Panc1 (cell line): ENCODE results near the gene SVBP. TPM values are rescaled to one million over a fixed set of nuclear protein-coding genes. Genes with fewer than 3 reads are reported as not detected.

Experiments used
- ATAC-seq: fragments of 200-7000 bp; cut with Tn5 transposase; 2 replicates; pipeline ENCODE4 v1.9.1; 2020; ENCODE audit warnings: mild to moderate bottlenecking, moderate library complexity
- BruUV-seq: library from RNA; stranded (reverse); fragments of 400-500 nt; replicated peaks from 2 replicates; lab custom pipeline; 2021; lab: Mats Ljungman, UMichigan
- CTCF ChIA-PET: fragments of 300-600 bp; sonication (Branson Sonifier 250); formaldehyde crosslinking; loops from one replicate; lab custom pipeline; 2022; ENCODE audit warnings: antibody characterized with exemption; lab: Charles Lee
- POLR2A ChIA-PET: fragments of 300-600 bp; sonication (Branson Sonifier 250); formaldehyde crosslinking; loops from one replicate; lab custom pipeline; 2022; ENCODE audit warnings: antibody characterized with exemption; lab: Charles Lee
- DNase-seq: peaks from one replicate; pipeline ENCODE4 v3.0.0-alpha.2; 2010; ENCODE audit warnings: low read depth, low spot score
- H3K27ac ChIP-seq: 2 replicates; pipeline ENCODE4 v1.5.1; 2011; ENCODE audit warnings: mild to moderate bottlenecking, low read length, inconsistent platforms
- H3K27me3 ChIP-seq: fragments of 200-500 bp; sonication (Bioruptor generic); 2 replicates; pipeline ENCODE4 v1.6.0; 2014; ENCODE audit warnings: low read length, inconsistent platforms; ENCODE audit not compliant: control insufficient read depth, insufficient read depth
- H3K36me3 ChIP-seq: fragments of 200-500 bp; sonication (Bioruptor generic); 2 replicates; pipeline ENCODE4 v1.5.1; 2014; ENCODE audit warnings: inconsistent platforms, mild to moderate bottlenecking, low read length, moderate library complexity; ENCODE audit not compliant: control insufficient read depth, insufficient read depth
- H3K4me1 ChIP-seq: 2 replicates; pipeline ENCODE4 v1.5.1; 2011; ENCODE audit warnings: inconsistent platforms, mild to moderate bottlenecking, low read length, moderate library complexity; ENCODE audit not compliant: control insufficient read depth, insufficient read depth
- H3K4me3 ChIP-seq, 2 experiments: 2 replicates each; pipeline ENCODE4 v1.5.1; 2011 to 2012; ENCODE audit warnings: low read depth in 2 of 2, low read length in 2 of 2, mild to moderate bottlenecking in 2 of 2, inconsistent platforms in 1 of 2, moderate library complexity in 1 of 2
- H3K9me3 ChIP-seq: fragments of 200-500 bp; sonication (Bioruptor generic); 2 replicates; pipeline ENCODE4 v1.5.1; 2014; ENCODE audit warnings: low read depth, mild to moderate bottlenecking, inconsistent platforms, low read length, moderate library complexity; ENCODE audit not compliant: control insufficient read depth, insufficient read depth
- CTCF ChIP-seq: fragments of 450-650 bp; IDR thresholded peaks from 2 replicates; pipeline ENCODE4 v1.5.1; 2017; ENCODE audit warnings: mild to moderate bottlenecking
- POLR2AphosphoS5 ChIP-seq: IDR thresholded peaks from 2 replicates; pipeline ENCODE4 v1.6.1; 2012; ENCODE audit warnings: mild to moderate bottlenecking, low read depth, low read length, moderate library complexity
- REST ChIP-seq, 2 experiments: IDR thresholded peaks; 2 replicates each; pipeline ENCODE4 v1.6.1; 2011 to 2012; ENCODE audit warnings: low read depth in 2 of 2, control low read depth in 1 of 2, low read length in 1 of 2, mild to moderate bottlenecking in 1 of 2, moderate library complexity in 1 of 2; ENCODE audit not compliant: insufficient read depth in 1 of 2
- SIN3A ChIP-seq: IDR thresholded peaks from 2 replicates; pipeline ENCODE4 v1.6.1; 2012; ENCODE audit warnings: low read depth, mild to moderate bottlenecking, low read length, moderate library complexity, borderline replicate concordance; ENCODE audit not compliant: insufficient read depth
- TCF7L2 ChIP-seq: IDR thresholded peaks from 2 replicates; pipeline ENCODE4 v1.6.1; 2011; ENCODE audit warnings: mild to moderate bottlenecking, low read depth, low read length, inconsistent platforms
- in situ Hi-C: cut with HindIII; loops from 2 replicates; pipeline ENCODE4 v1.10.0; 2016; ENCODE audit warnings: low sequenced_read_pairs, low pct_unique_long_range_greater_than_20kb
- intact Hi-C: fragments of 100-400 bp; cut with micrococcal nuclease; formaldehyde crosslinking; loops from one replicate; pipeline ENCODE4 v1.10.0; 2022; ENCODE audit not compliant: unreplicated experiment
- total RNA-seq: library from RNA; stranded (reverse); gene quantifications from one replicate; pipeline ENCODE4 v1.2.1, GENCODE V29; 2021; ENCODE audit not compliant: unreplicated experiment

The SVBP gene
- total RNA-seq, 1 experiment from 2014 or later = 21.2 TPM

DNA sequence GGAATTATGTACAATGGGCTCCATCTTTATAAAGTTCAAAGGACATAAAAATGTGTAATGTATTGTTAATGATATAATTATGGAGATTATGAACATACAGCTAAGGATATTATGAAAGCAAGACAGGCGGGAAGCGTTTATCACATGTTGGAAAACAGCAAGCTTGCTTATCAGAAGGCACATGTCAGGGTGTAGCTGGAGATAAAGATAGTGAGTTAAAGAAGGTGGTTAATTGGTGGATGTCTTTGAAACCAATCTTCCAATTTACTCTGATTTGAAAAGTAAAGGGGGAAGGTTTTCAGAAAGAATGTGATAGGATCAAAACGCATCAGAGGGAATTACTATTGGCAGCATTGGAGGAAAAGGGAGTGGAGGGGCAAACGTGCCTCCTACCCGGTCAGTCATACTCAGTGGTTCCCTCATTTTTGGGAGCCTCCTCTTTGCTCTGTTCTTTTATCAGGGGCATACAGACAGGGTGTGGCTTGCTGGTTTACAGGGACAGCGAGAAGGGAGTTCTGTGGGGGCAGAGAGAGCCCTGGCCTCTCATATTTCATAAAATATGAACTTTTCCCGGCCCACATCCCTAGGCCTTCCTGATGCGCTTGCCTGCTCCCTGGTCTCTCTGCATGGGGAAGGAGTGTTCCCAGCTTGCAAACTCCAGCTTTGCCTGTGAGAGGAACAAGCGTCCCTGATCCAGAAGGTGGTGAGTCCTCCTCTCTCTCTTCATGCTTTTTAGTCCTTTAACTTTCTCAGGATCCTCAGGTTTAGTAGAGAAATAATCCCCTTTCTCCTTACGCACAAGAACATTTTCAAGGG, 8.0 kb upstream of the SVBP start:
- CTCF ChIA-PET = no interaction called here
- TF ChIP-seq POLR2AphosphoS5 (no peak; the same call in 1 of the 2 replicates), TCF7L2 (no peak), SIN3A (no peak), REST (IDR thresholded peaks at IDR 0.05; ENCODE audit: insufficient read depth in 1 of 2, low read depth in 2 of 2, low read length in 1 of 2) (no peak), CTCF (no peak)
- POLR2A ChIA-PET = no interaction called here

GRCh38 chr1:42824481-42825035, 7.4 kb upstream of the SVBP start:
- no TSS peak for BruUV-seq
- ChIA-PET POLR2A (no interaction called here), CTCF (no interaction called here)
- intact Hi-C loops = no loop called here
- TF ChIP-seq TCF7L2 (no peak), POLR2AphosphoS5 (no peak), CTCF (no peak), SIN3A (no peak), REST (IDR thresholded peaks at IDR 0.05; ENCODE audit: insufficient read depth in 1 of 2, low read depth in 2 of 2, low read length in 1 of 2) (no peak)
- DNase-seq (no peak), ATAC-seq (no peak)
- no peaks in the 10 kb centered on the region for H3K9me3 ChIP-seq
- H3K27ac ChIP-seq = no peak overlapping the region
- no peaks in the 10 kb centered on the region for H3K4me1 ChIP-seq
- no peaks in the 10 kb centered on the region for H3K36me3 ChIP-seq
- in situ Hi-C loops = no loop called here
- H3K4me3 ChIP-seq = no peak overlapping the region
- H3K27me3 ChIP-seq = no peaks in the 10 kb centered on the region

More for the DNA sequence above, 8.0 kb upstream of the SVBP start:
- intact Hi-C loops = no loop called here
- DNase-seq (no peak), ATAC-seq (no peak)
- Histone ChIP-seq H3K27ac (no peak overlapping the region), H3K9me3 (no peaks in the 10 kb centered on the region), H3K27me3 (no peaks in the 10 kb centered on the region), H3K4me3 (no peak overlapping the region), H3K4me1 (no peaks in the 10 kb centered on the region), H3K36me3 (no peaks in the 10 kb centered on the region)
- in situ Hi-C loops = no loop called here
- BruUV-seq = no TSS peak
